DMS114 treated with DMSO at 0.1 percent for 48 hours (cell line): ENCODE data around the gene KRT3.

Experiments used
- DNase-seq: peaks from one replicate; lab custom pipeline; 2025; ENCODE audit not compliant: unreplicated experiment; lab: John Stamatoyannopoulos, UW

The KRT3 gene

DNA sequence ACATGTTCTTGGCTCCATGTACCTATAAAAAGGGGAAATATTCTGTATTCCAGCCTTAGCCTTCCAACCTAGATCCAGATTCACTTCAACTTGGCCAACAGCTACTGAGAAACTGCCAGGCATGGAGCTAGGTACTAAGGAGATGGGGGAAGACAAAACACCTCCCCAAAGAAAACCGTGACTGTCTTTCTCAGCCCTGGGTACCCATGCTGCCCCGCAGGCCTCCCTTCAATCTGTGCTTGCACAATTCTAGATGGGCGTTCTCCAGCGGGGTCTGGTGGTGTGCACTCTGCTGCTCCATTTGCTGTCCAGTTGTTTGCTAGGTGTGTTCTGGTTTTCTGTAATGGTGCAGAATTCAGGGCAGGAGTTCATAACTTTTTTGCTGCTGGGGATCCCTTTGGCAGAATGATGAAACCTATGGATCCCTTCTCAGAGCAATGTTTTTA is 18.8 kb upstream of the KRT3 start:
- DNase-seq: no peak

DNA sequence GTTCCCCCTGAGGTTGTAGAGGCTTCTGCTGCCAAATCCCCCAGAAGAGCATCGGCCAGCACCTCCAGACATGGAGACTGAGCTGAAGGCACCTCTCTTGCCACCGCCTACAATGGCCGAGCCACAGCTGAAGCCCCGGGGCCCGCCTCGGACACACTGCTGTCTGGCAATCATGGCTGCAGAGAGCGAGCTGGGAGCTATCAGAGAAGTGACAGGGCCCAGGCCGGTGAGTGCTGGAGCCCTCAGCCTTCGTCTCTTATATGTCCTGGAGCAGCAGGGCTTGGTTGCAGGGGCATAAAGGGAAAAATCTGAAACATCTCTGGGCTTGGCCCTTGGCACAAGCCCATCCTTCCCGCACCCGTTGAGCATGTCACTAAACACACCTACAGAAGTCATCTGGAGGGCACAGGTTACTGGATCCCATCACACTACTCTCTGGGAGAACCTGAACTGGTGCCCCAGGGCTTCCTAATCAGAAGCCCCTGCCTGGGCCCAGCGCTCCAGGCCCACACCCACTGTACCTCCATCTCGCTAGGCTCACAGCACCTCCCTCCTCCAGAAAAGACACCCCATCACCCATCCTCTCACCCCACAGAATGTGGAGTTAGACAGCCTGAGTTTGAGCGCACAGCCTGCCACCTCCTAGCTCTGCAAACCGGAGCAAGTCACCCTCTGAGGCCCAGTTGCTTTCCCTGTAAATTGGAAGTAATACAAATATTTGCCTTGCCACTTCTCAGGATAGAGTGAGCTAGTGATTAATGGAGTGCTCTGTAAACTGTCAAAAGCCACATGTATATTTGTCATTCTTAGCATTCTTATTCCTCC is 18.2 kb upstream of the KRT3 start, which contains the start of gene KRT4:
Gene KRT4 (minus strand): TSS at position 232 of the 825 bp plus-strand sequence. CDS start 58 bp downstream, at position 174.
- DNase-seq: no peak

DNA sequence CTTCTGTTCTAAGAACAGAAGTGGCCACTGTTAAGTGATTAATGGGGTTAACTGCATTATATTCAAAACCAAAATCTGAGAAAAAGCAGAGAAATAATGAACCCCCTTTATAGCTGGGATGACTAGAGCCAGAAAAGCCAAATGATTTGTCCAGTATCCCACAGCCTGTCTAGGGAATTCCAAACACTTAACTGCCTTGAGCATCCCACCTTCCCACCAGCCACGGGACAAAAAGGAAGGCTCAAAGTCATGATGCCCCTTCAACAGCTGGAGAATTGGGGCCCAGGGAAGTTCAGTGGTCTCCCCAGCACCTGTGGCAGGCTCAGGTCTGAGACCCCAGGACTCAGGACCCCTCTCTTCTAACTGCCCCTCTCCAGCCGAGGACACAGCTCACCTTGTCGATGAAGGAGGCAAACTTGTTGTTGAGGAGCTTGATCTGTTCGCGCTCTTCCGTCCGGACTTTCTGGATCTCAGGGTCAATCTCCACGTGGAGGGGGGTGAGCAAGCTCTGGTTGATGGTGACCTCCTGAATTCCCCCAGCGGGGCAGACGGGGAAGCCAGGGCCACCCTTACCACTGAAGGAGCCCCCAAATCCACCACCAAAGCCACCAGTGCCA is 17.4 kb upstream of the KRT3 start:
- no peak for DNase-seq

DNA sequence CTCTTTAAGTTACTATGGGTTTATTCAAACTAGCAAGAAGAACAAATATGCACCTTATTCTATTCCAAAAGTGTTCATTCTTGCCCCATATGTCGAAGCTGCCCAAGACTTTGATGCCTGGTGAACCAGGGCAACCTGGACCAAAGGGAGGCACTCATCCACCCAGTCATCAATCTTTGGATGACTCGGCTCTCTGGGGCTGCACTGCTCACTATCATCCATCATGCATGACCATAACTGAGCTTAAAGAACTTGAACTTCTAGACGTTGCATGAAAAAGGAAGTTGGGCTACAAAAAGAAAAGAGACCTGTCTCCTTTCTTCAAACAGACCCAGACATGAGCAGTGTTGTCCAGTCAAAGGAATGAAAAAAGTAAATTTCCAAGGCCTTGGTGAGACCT is 16.8 kb upstream of the KRT3 start:
- no peak for DNase-seq

DNA sequence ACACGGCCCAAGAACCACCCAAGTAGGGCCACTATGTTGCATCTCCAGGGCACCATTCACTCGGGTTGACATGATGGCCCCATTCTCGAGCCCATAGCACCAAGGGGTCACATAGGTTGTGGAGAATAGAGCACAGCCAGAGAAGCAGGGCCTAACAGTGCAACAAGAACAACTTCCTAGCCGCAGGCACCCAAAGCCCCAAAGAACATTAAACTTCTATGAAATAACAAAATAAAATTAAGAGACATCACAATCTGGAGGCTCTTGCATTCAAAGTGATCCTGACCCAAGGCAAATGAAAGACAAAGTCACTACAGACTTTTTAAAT is 16.1 kb upstream of the KRT3 start:
- no peak for DNase-seq

DNA sequence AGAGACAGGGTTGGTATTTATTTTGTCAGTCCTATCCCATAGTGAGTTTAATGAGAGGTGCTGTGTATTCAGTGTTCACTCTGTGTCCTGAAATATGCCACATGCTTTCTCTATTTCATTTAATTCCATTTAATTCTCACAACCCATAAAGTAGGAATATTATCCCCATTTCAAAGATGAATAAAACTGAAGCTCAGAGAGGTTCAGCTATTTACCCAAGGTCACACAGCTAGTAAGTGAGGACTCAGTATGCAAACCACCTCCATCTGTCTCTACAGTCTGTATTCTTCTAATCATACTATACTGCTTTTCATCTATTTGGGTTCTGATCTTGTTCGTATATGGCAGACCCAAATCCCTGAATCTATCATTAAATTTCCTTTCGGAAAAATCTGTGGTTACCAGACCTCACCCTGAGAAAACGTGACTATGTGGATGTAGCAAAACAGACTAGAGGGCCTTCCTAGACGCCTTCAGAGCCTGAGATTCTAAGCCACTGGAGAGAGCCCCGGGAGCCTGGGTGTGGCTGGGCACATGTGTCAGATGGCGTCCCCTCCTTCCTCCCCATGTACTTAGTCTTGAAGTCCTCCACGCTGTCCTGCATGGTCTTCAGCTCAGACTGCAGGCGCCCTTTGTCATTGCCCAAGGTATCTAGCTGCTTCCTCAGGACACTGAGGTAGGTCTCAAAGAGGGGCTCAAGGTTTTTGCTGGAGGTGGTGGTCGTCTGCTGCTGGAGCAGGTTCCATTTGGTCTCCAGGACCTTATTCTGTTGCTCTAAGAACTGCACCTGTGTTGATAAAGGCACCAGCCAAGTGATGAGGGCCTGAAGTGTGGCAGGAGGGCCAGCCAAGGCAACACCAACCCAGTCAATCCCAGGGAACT is 15.5 kb upstream of the KRT3 start:
- no peak for DNase-seq

DNA sequence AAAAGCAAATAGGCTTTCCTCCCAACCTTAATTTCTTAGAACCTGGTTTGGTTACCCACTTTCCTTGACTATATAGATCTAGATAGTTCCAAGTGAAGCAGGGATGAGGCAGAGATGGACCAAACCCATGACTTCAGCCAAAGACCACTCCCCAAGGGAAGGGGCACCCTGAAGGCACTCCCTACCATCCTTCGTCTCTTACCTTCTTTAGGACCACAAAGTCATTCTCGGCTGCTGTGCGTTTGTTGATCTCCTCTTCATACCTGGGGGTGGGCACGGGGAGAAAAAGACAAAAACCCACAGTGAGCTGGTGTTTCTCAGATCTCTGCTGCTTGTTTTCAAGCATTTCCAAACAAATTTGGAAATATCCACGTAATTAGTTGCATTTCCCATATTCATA is 14.6 kb upstream of the KRT3 start:
- no peak for DNase-seq

DNA sequence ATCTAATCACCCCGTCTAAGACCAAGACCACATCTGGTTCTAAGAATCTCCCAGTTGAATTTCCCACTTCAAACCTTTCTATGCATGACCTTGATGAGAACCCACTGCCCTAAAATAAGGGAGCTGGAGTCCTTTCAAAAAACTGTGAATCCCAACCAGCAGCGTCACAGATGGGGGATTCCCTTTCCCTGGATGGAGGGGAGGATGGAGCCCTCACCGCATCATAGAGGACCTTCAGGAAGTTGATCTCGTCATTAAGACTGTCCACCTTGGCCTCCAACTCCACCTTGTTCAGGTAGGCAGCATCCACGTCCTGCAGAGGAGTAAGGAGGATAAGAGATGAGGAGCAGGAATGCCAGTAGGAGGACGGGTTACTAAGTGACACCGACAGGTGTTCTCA is 13.2 kb upstream of the KRT3 start:
- DNase-seq: no peak

DNA sequence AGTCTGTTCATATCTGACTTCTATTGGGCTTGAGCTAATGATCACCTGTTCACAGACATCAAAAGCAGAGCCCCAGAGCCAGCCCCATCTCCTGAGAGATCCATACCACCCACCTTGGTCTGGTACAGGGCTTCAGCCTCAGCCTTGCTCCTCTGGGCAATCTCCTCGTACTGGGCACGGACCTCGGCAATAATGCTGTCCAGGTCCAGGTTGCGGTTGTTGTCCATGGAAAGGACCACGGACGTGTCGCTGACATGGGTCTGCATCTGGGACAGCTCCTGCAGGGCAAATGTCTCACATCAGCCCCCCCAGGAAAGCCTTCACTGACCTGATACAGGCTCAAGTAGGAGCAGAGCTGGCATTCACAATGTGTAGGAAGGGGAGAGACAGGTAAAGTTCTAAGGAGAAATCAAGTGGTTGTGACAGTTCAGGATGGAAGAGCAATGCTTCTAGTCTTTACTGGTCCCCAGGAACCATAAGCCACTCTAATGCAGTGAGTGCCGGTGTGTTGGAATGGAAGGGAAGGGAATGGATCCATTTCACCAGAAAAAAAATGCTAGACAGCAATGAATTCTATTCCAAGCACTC is 12.8 kb upstream of the KRT3 start:
- no peak for DNase-seq

DNA sequence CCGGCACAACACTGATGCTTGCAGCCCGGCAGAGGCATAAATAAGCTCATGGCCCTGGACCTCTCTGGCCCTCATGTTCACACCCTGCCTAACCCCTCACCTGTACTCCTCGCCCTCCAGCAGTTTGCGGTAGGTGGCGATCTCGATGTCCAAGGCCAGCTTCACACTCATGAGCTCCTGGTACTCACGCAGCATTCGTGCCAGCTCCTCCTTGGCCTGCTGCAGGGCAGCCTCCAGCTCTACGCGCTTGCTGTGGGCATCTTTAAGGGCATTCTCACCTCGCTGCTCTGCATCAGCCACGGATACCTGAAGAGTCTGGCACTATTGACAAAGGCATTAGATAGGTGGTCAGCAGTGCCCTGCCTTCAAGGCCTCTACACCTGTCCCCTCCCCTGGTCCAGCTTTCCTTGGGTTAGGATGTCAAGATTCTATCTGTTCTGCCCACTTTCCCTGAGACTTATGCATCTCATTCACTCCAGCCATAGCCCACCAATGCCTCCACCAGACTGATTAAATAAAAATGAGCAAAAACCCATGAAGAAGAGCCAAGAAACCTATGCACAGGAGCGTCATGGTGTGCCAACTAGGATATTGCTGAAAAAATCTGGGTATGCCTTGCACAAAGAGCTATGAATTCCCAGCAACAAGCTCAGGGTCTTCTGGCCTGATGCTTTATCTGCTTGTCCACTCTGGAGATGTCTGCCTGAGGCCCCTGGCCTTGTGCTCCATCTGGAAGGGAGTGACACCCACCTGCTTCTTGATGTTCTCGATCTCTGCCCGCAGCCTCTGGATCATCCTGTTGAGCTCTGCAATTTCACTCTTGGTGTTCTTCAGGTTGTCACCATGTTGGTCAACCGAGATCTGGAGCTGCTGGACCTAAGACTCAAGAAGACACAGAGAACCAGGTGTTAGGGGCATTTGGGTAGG is 11.9 kb upstream of the KRT3 start:
- no peak for DNase-seq

DNA sequence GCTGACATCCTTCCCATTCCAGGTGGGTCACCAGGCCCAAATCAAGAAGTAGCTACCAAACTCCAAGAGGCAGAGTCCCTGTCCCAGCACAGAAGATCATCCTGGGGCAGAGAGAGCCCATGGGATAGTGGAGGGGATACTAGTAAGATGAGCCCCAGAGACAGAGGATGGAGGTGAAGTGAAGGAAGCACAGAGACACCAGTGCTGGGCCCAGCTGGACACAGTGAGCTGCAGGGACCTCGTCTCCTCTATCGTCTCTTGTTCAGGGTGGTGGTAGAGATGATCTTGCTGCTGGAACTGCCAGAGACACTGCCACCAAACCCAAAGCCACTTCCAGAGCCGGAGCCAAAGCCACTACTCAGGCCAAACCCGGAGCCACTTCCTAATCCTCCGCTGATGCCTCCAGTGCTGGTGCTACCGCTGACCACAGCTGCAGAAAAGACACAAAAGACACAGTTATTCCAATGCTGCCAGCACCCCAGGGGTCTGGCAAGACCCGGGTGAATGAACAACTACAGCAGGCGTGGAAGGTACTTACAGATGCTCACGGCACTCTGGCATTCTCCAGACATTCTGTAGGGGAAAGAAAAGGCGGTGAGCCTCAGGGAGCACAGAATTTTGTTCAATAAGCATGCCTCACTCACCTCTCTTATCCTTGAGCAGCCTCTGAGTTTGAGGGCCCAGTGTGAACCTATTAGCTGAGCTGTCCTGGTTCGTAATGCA is 11.1 kb upstream of the KRT3 start:
- DNase-seq: no peak

DNA sequence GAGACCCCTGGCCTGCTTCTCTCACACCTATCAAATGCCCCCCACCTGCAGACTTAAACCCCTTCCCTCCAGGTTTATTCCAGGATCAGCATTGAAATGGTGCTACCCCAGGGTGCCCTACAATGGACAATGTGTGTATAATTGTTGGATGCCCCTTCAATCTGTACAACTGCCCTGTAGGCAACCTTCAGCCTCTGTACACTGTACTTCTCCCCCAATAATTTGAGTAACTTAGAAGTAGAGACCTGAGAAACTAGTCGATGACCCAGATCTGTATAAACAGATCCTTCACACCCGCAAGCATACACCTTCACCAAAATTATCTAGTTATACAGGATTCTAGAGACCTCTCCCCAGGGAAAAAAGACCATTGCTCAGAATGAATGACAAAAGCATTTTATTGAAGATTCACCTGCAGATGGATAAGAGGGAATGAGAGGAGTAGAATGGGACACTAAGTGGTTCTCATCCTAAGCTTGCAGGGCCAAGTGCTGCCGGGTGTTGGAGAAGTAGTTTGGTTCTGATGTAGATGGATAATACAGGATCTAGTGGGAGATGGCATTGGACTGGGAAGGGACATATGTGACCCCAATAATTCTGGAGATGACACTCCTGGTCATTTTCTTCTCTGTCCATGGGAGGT is 10.4 kb upstream of the KRT3 start:
- no peak for DNase-seq

DNA sequence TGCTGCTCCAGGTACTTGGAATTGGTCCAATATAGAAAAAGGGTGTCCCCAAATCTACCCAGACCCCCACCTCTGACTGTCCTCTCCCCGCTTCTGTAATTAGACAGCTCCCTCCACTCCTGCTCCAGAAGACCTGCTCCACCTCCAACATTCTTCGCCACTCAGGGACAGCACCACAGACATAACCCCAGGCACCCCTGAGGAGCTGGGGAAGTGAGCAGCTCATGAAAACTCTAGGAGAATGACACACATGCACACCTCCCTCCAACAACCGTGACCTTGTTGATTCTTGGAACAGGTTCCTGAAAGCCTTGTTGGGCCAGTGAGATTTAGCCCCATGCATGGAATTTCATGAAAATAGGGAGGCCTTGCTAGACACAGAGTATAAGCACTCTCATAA is 9.8 kb upstream of the KRT3 start:
- DNase-seq: no peak

DNA sequence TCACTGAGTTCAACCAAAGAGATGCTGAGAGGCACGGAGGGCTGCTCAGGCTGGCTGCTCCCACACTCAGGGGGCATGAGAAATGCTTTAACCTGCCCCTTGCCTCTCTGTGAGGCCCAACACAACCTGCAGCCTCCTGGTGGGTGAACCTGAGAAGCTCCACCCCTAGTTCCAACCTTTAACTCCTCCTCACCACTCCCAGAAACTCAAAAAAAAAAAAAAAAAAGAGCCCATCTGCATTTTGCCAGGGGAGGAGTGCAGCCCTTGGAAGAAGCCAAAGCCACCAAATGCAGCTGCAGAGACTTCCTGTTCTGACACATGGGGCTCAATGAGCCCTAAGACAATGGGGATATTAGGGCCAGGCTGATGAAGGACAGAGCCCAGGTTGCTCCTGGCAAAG is 9.1 kb upstream of the KRT3 start:
- no peak for DNase-seq

DNA sequence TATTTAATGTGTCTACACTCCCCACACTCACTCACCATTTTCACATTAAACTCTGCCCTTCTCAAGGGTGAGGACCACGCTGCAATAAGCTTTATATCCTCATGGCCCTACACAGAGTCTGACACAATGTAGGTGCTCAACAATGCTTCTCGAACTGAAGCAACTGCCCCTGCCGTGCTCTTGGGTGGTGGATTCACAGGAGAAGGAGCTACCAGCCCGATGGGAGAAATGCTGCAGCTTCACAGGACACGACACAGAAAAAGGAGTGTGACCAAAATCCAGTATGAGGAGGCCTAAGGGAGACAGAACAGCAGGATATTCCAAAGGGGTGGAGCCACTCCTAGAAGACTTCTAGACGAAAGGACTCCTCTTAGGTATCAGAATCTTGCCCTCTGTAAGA is 6.5 kb upstream of the KRT3 start:
- DNase-seq: no peak

DNA sequence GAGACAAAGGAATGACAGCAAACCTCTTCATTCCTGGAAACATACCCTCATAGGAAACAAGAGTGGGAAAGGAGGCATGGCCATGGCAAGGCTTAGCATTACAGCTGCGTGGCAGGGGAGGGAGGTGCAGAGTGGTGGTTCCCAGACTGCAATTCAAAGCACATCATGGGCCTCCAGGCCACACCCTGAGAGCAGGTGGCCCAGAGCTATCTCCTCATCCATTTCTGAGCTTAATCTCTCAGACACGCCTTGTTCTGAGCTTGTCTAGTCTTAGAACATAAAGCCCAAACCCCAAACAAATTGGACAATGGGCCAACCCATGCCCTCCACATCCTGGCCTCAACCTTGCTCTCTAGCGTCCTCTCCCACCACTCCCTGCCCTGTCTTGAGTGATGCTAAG is 5.9 kb upstream of the KRT3 start:
- DNase-seq: no peak

DNA sequence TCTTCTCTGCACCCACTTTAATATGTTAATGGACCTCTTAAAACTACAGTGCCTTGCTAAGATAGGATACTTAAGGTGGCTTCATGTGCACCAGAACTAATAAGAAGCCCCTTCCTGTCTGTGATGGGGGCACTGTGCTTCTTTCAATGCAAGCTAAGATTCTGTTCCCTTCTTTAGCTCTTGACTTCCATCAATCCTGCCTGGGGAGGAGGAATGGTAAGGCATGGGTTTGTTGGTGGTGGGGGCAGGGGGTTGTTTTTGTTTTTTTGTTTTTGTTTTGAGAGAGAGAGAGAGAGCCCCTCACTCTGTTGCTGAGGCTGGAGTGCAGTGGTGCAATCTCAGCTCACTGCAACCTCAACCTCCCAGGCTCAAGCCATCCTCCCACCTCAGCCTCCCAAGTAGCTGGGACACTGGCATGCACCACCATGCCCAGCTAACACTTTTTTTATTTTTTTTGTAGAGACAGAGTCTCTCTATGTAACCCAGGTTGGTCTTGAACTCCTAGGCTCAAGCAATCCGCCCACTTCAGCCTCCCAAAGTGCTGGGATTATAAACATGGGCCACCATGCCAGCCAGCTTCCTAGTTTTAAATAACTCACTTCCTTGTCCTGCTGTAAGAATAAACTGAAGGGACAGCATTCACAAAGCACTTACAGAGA is 4.5 kb upstream of the KRT3 start:
- no peak for DNase-seq

DNA sequence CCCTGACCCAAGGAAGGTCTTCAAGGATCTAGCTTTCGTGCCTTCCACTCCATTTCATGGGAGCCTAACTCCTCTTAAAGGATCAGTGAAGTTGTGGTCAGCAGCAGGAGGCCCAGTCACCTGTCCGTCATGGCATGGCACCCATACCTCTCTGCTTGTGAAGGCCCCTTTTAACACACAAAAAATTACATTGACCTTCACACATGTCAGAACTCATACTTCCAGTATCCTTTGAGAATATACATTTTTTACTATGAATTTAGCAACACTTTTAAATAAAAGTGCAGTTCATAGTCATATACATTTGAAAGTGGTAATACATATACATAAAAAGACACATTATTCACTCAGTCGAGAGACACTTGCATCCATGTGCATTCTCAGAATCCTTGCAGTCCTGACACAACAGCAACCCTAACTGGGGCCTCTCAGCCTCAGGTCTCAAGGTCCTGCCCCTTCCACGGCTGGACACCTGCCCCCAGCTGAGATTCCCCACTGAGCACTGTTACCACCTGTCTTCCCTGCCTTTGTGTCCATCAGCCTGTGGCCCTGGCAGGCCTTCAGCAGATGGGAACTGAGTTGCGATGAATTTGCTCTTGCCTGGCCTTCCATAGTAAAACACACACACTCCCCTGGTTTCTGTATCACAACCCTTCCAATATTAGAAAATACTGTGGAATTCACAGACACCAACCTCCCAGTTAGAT is 3.7 kb upstream of the KRT3 start:
- DNase-seq: no peak
